Measurements from ENCODE around the gene MYH4.

The MYH4 gene

DNA sequence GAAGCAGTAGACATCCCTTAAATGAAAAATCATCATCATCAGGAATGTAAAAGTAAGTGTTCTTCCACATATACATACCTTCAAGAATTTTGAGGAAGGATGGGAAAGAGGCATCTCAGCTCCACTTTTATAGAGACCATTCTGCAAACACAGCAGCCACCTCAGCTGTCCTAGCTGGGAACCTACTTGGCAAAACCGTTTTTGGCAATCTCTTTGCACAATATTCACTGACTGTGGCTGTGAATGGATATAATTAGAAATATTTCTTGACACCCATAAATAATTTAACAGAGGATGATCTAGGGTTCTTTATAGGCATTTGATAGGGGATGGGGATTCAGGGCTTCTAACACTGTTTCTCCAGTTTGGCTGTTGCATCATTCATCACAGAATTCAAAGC lies at the start of gene MYH4:
TSS of gene MYH4 (minus strand) at position 101 of the 400 bp plus-strand sequence. CDS start 2,814 bp downstream, outside the sequence.
- no peak for DNase-seq

DNA sequence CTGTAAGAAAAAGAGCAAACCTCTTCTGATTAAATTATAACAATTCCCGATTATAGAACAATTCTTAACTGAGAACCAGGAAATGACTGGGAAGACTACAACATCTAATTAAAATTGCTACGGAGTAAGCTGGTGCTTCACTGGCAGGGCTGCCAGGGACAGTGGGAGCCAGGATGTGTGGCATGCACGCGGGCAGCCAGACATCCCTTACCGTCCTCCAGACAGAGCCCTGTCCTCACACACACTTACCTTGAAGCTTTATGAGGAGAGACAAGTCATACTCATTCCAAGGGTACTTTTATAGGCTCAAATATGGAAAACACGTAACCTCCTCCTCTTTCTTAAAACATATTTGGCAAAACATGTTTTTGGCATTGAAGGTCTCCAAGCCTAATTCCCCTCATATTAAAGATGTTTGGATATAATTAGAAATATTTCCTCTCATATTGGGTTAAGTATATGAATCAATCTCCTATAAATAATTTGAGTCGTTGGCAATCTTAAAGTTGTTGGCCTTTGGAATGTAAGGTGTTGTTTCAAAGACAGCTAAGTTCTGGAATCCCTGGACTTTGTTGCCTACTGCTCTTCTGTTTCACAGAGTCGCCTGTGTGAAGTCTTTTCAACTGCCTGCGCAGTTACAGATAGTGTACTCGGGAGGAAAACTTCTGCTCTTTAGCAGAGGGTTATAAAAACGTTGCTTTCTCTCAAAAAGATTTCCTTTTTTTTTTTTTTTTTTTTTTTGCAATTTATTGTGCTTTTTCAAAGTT lies 49.1 kb upstream of the MYH4 start, which contains the start of gene MYH1:
TSS of gene MYH1 (minus strand) at position 272 of the 767 bp plus-strand sequence. CDS start 1,900 bp downstream, outside the sequence.
- DNase-seq: no peak

- DNase-seq: no peak
These were observed 47.3 kb upstream of the MYH4 start for GRCh38 chr17:10516638-10517037.

DNA sequence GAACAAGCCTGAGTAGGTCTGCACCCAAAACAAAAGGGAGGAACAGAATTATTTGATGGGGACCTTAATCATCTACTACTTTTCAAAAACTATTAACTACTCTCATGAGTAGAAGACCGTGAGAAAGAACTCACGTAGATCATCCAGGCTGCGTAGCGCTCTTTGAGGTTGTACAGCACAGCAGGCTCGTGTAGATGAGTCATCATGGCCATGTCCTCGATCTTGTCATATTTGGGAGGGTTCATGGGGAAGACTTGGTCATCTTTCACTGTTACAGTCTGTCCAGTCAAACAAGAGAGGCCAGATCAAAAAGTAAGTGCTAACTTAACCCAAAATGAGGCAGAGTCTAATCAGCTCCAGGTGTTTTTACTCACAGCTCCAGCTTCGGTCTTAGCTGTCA lies 46.7 kb upstream of the MYH4 start:
- DNase-seq: no peak

DNA sequence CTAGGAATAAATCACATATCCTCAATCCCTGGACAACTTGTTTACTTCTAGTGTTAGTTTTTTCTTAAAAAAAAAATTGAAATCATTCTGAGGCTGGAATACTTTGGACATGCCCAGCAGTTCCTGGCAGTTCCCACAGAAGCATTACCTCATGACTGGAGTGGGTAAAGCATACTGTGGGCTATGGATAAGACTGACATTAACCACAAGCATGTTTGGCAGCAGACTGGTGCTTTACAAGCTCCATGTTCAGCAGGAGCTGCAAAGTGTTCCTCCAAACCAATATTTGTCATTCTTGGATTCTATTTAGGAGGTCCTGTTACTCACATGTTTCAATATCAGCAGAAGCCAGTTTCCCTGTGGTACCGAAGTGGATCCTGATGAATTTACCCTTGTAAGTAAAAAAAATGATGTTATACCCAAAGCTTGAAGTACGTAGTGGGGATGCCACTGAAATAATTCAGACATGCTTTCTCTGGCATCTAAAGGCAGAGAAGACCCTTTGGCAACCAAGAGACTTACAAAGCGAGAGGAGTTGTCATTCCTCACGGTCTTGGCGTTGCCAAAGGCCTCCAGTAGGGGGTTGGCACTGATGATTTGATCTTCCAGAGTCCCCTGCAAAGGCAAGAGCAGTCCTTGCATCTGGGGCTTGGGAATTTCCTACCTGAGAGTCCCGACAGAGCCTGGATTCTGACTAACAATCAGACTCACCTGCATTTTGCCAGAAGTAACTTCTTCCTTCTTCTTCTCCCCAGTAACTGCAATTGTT lies 44.1 kb upstream of the MYH4 start:
- no peak for DNase-seq

DNA sequence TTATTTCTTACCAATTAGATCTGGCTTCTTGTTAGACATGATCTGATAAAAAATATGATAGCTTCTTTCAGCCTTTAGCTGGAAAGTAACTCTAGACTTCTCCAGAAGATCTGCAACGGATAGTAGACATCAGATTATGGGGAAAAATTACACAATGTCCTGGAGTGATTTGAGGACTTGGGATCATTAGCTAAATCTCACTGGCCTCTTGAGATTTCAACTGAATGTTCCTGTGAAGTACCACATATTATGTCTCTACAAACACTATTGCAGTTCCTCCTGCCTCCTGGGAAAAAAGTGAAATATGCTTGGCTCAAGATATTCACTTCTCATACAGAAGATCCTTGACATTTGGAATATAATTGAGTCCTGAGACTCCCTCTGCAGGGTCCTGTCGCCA lies 43.5 kb upstream of the MYH4 start:
- DNase-seq: no peak

DNA sequence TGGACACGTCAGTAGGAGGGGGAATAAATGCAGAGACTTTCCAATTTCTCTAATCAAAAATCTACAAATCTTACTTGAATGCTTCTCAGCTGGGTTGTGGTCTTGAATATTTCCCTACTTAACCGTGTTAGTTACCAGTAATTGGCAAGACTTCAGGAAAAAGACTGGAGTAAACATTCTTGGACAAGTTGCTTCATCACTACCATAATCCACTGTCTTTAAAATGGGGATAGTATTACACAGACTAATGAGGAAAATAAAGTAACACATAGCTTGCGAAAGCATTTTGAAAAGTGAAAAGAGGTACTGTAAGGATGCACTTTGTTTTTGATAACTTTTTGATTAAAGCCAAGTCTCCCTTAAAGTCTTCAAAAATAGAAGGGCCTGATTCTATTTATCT lies 30.6 kb upstream of the MYH4 start:
- no peak for DNase-seq

- DNase-seq: no peak
These were observed 22.6 kb upstream of the MYH4 start for GRCh38 chr17:10492004-10492403.

GRCh38 chr17:10482252-10482651 lies 12.9 kb upstream of the MYH4 start:
- no peak for DNase-seq

GRCh38 chr17:10477701-10478100 lies 8.3 kb upstream of the MYH4 start:
- DNase-seq: no peak

- no peak for DNase-seq
These were observed 5.2 kb upstream of the MYH4 start for GRCh38 chr17:10474536-10474935.

GRCh38 chr17:10471858-10472257 lies 2.5 kb upstream of the MYH4 start:
- no peak for DNase-seq

DNA sequence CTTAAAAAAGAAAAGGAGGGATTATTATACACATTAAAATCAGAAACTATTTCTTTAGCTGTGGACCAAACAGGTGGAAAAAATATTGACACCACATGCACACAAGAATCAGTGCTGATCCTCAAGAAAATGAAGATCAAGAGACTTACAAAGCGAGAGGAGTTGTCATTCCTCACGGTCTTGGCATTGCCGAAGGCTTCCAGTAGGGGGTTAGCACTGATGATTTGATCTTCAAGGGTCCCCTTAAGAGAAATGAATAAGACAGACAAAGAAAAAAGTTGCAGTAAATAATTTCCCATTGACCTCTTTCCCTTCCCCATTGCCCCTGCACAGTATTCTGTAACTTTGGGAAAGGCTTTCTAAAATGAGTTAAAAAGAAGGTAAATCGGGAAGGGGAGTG lies 6.0 kb downstream of the MYH4 start:
- no peak for DNase-seq

DNA sequence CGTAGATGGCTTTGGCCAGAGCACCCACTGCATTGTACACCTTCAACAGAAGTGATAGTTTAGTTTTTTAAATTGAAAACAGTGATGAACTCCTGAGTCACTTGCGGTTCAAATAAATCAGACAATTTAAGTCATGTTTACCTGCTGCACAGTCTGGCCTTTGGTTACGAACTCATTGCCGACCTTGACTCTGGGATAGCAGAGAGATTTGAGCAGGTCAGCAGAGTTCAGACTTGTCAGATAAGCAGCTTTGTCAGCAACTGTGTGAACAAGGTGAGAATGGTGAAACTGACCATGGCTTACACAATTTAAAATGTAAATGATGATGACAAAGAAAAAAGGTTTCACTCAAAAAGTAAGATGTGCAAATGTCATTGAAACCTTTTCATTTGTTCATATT lies 9.3 kb downstream of the MYH4 start:
- no peak for DNase-seq

GRCh38 chr17:10458701-10459100 lies 10.7 kb downstream of the MYH4 start:
- DNase-seq: no peak

- DNase-seq: no peak
These were observed 11.4 kb downstream of the MYH4 start for GRCh38 chr17:10457952-10458351.

DNA sequence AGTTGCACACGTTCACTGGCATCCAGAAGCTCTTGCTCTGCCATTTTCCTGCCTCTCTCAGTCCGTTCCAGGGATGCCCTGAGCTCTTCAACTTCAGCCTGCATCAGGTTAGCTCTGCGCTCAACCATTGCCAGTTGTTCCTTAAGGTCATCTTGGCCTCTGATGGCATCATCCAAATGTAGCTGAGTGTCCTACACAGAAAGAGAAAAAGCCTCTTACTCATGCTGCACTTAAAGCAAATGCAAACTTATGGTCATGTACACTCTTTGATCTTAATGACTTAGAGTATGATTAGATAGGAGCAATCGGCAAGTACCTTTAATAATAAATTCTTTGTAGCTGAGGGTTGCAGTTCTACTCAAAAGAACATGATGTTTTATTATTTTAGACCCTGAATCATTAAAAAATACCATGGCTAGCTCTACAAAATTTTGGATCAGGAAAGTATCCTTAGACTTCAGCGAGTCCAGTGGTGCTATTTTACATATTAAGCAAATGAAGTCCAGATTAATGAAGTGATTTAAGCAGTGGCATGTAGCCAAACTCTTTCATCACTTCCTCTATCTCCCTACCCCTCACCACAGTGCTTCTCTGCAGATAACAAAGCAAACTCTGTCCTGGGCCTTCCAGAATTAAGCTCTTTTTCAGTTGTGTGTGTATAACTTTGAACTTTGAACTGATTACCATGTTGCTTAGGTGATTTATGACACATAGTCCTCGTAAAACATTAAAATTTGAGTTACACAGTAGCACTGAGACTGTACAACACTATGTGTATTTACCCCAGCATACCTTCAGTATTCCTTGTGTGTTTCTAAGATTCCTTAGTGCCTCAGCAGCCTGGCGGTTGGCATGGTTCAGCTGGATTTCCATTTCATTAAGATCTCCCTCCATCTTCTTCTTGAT lies 22.1 kb downstream of the MYH4 start:
- DNase-seq: no peak

DNA sequence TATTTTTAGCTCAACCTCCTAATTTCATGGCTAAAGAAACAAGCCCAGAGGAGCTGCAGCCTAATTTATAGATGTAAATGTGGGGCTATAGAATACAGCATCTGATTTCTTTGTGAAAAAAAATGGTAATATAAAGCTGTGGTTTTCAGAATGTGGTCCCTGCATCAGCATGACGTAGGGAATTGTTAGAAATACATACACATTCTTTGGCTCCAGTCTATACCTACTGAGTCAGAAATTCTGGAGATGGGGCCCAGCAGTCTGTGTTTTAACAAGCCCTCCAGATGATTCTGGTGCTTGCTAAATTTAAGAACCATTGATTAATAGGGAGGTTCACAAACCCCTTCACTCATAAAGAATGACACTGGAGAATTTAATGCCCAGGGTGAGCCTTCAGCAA lies 29.5 kb downstream of the MYH4 start:
- no peak for DNase-seq

GRCh38 chr17:10435096-10435495 lies 34.3 kb downstream of the MYH4 start:
- DNase-seq: no peak

DNA sequence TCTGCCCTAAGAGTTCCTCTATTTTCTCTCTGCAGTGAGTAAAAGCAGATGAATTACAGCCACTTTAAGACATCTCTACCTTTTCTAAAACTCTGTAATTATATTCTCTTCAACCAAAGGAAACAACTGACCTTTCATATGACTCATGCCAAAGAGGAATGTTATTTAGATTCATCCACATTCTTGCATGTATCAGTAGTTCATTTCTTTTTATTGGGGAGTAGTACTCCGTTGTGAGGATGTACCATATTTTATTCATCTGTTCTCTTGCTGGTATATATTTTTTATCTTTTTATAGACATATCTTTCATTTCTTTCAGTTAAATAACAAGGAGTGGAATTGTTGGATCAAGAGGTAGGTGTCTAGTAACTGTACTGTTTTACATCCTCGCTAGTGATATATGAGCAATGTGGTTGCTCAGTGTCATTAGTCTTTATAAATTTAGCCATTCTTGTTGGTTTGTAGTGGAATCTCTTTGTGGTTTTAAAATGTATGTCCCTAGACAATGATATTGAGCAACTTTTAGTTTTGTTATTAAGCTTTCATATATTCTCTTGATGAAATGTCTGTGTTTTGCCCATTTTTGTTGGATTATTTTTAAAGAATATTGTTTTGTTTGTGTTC lies 39.8 kb downstream of the MYH4 start:
- DNase-seq: no peak

DNA sequence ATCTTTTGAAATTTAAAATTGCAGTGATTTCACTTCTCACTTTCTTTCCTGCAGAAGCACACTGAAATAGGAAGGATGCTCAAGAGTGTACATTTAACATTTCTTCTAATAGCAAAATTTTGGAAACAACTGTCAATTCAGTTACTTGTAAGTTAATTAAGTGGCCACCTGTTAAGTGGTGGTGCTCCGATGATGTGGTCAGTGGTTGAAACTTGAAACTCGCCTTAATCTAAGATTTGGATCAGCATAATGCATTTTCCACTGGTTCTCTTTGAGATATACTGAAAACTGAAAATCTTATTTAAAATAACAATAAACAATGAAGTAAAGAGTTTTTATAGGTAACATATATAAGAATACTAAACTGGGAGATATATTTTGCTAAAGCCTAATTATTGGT lies 40.6 kb downstream of the MYH4 start:
- no peak for DNase-seq
